ENCODE results near the gene ATG9B. TPM values are rescaled to one million over a fixed set of nuclear protein-coding genes. Genes with fewer than 3 reads are reported as not detected.

The ATG9B gene
- polyA plus RNA-seq, 1 of the 3 experiments (the other 2 are of a cell fraction), result 0.67 TPM

- Histone ChIP-seq H3K27me3 (ENCODE audit: insufficient read depth) (no peaks in the 10 kb centered on the region), H3K9ac (no peak overlapping the region; the same call in 1 of the 2 replicates), H3K9me3 (no peaks in the 10 kb centered on the region), H2AFZ (ENCODE audit: low read depth) (peak overlapping the region; percentile 91), H3K4me3 (ENCODE audit: low read depth in 2 of 2, low read length in 1 of 2) (peak overlapping the region; percentile 11 to 50; a peak in 2 of 4 replicates), H3K36me3 (replicated peaks in 1 of 2; ENCODE audit: control insufficient read depth in 1 of 2, insufficient read depth in 2 of 2, low read length in 1 of 2) (no peaks in the 10 kb centered on the region), H3K27ac (ENCODE audit: low read depth in 2 of 2, low read length in 1 of 2) (peak overlapping the region in 1 of 2 experiments; percentile 80; a peak in 2 of 4 replicates), H3K4me2 (peak overlapping the region; percentile 68), H3F3A (replicated peaks; ENCODE audit: insufficient read depth) (no peaks in the 10 kb centered on the region), H3K4me1 (ENCODE audit: control insufficient read depth in 1 of 2, insufficient read depth in 2 of 2, low read depth in 1 of 2, low read length in 1 of 2) (peaks cover 0 to 35% of the 10 kb centered on the region in 2 experiments; a peak in 1 of 4 replicates), H3K79me2 (ENCODE audit: insufficient read depth) (no peaks in the 10 kb centered on the region), H4K20me1 (ENCODE audit: insufficient read depth) (no peaks in the 10 kb centered on the region), H3K9me2 (no peaks in the 10 kb centered on the region)
- POLR2A ChIA-PET, result interaction anchor here (0.6 to 1.1 kb wide), 8 partner anchors 15 to 73 kb away, joined by 3 to 15 read pairs (median 3); partner anchors contain the start of genes ABCB8 and ASIC3
- DNase-seq, result peak; percentile 98
- CTCF ChIA-PET, result interaction anchor here (0.5 to 11.3 kb wide), 28 partner anchors 10 to 1771 kb away, joined by 3 to 151 read pairs (median 4); partner anchors contain the start of genes ABCB8, FASTK and NOS3
- WGBS (ENCODE audit: low lambda C conversion rate), result 37% methylated on average over 15 of the region's 55 CpGs
- peak; percentile 88 for TF ChIP-seq RFX5 (IDR thresholded peaks at IDR 0.05; ENCODE audit: low read length)
- no peak for TF ChIP-seq FOXM1 (IDR thresholded peaks at IDR 0.05; ENCODE audit: low read depth)
- no peak for TF ChIP-seq JUND (IDR thresholded peaks at IDR 0.05)
- no peak for TF ChIP-seq YY1 (IDR thresholded peaks at IDR 0.05; ENCODE audit: low read depth)
- no peak for TF ChIP-seq ELF1 (IDR thresholded peaks at IDR 0.05)
- TF ChIP-seq EP300 (IDR thresholded peaks at IDR 0.05; ENCODE audit: borderline replicate concordance in 1 of 2, low read depth in 1 of 2, low read length in 1 of 2), result 0 out of 4 replicates have a peak, but pooled peaks of 1 of the 2 experiments have one; percentile 56
- TF ChIP-seq SIN3A (IDR thresholded peaks at IDR 0.05; ENCODE audit: borderline replicate concordance, low read depth, low read length), result no peak
- TF ChIP-seq SMC3 (IDR thresholded peaks at IDR 0.05; ENCODE audit: low read depth, low read length), result peak; percentile 22; the same call in 1 of the 2 replicates
- peak; percentile 98 for TF ChIP-seq MXI1 (IDR thresholded peaks at IDR 0.05; ENCODE audit: low read depth, low read length)
- TF ChIP-seq GATA2 (CRISPR knock-in tag; IDR thresholded peaks at IDR 0.05), result no peak
- no peak for TF ChIP-seq GABPA (IDR thresholded peaks at IDR 0.05; ENCODE audit: low read depth)
- TF ChIP-seq, protein P1, sequence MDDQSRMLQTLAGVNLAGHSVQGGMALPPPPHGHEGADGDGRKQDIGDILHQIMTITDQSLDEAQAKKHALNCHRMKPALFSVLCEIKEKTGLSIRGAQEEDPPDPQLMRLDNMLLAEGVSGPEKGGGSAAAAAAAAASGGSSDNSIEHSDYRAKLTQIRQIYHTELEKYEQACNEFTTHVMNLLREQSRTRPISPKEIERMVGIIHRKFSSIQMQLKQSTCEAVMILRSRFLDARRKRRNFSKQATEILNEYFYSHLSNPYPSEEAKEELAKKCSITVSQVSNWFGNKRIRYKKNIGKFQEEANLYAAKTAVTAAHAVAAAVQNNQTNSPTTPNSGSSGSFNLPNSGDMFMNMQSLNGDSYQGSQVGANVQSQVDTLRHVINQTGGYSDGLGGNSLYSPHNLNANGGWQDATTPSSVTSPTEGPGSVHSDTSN (IDR thresholded peaks at IDR 0.05), result no peak
- TF ChIP-seq RAD21 (IDR thresholded peaks at IDR 0.05; ENCODE audit: low read length), result peak; percentile 12; the same call in 1 of the 2 replicates
- no peak for TF ChIP-seq IRF3 (IDR thresholded peaks at IDR 0.05; ENCODE audit: low read depth, low read length)
- no peak for TF ChIP-seq TEAD4 (IDR thresholded peaks at IDR 0.05; ENCODE audit: borderline replicate concordance, insufficient read depth)
- TF ChIP-seq, protein P2, sequence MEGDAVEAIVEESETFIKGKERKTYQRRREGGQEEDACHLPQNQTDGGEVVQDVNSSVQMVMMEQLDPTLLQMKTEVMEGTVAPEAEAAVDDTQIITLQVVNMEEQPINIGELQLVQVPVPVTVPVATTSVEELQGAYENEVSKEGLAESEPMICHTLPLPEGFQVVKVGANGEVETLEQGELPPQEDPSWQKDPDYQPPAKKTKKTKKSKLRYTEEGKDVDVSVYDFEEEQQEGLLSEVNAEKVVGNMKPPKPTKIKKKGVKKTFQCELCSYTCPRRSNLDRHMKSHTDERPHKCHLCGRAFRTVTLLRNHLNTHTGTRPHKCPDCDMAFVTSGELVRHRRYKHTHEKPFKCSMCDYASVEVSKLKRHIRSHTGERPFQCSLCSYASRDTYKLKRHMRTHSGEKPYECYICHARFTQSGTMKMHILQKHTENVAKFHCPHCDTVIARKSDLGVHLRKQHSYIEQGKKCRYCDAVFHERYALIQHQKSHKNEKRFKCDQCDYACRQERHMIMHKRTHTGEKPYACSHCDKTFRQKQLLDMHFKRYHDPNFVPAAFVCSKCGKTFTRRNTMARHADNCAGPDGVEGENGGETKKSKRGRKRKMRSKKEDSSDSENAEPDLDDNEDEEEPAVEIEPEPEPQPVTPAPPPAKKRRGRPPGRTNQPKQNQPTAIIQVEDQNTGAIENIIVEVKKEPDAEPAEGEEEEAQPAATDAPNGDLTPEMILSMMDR (IDR thresholded peaks at IDR 0.05), result no peak
- no peak for TF ChIP-seq FOXJ3 (CRISPR knock-in tag; IDR thresholded peaks at IDR 0.05)
- TF ChIP-seq NFIC (IDR thresholded peaks at IDR 0.05; ENCODE audit: borderline replicate concordance), result no peak
- TF ChIP-seq FOSL2 (IDR thresholded peaks at IDR 0.05; ENCODE audit: borderline replicate concordance, low read depth), result no peak
- peak; percentile 45 for TF ChIP-seq CHD2 (IDR thresholded peaks at IDR 0.05; ENCODE audit: low read length, partially characterized antibody)
- TF ChIP-seq TCF12 (IDR thresholded peaks at IDR 0.05), result no peak
- TF ChIP-seq RCOR1 (IDR thresholded peaks at IDR 0.05; ENCODE audit: low read length), result no peak
- no peak for TF ChIP-seq POLR2AphosphoS5 (IDR thresholded peaks at IDR 0.05; ENCODE audit: low read depth, low read length)
- TF ChIP-seq TAF1 (IDR thresholded peaks at IDR 0.05; ENCODE audit: borderline replicate concordance, low read depth, low read length), result no peak
- TF ChIP-seq EZH2phosphoT487 (IDR thresholded peaks at IDR 0.05; ENCODE audit: borderline replicate concordance, low read depth), result no peak
- TF ChIP-seq MAX (IDR thresholded peaks at IDR 0.05; ENCODE audit: low read depth), result peak; percentile 96
- TF ChIP-seq RXRA (IDR thresholded peaks at IDR 0.05; ENCODE audit: borderline replicate concordance, low read depth), result no peak
- TF ChIP-seq USF2 (IDR thresholded peaks at IDR 0.05; ENCODE audit: borderline replicate concordance, low read depth, low read length), result no peak; the same call in 1 of the 2 replicates
Measured at GRCh38 chr7:151013733-151014497, 10.4 kb downstream of the ATG9B start.
